Mucosa of descending colon (tissue), 3 donors: ENCODE measurements around the gene RASGRF2. TPM values are rescaled to one million over a fixed set of nuclear protein-coding genes. Genes with fewer than 3 reads are reported as not detected.

Experiments
- ATAC-seq: fragments of 200-7000 bp; cut with Tn5 transposase; one replicate; pipeline ENCODE4 v1.9.1; 2020; ENCODE audit warnings: mild to moderate bottlenecking, moderate library complexity
- DNase-seq, 3 donors: peaks; one replicate each; pipeline ENCODE4 v3.0.0-alpha.2; 2020
- H3K36me3 ChIP-seq: fragments of 200-600 bp; one replicate; pipeline ENCODE4 v1.8.0; 2021; ENCODE audit warnings: low read depth, mild to moderate bottlenecking
- H3K4me1 ChIP-seq: fragments of 200-600 bp; one replicate; pipeline ENCODE4 v1.8.0; 2021; ENCODE audit warnings: low read depth, mild to moderate bottlenecking
- H3K4me3 ChIP-seq: fragments of 200-600 bp; one replicate; pipeline ENCODE4 v1.8.0; 2021; ENCODE audit warnings: mild to moderate bottlenecking
- H3K9me3 ChIP-seq: fragments of 200-600 bp; one replicate; pipeline ENCODE4 v1.8.0; 2021; ENCODE audit warnings: mild to moderate bottlenecking
- intact Hi-C, 2 donors: fragments of 100-400 bp; cut with DNase I in 1 of 2; cut with micrococcal nuclease in 1 of 2; formaldehyde crosslinking; loops; one replicate each; pipeline versions ENCODE4 v1.11.0 to v1.11.1; 2022; cut with DNase I, micrococcal nuclease
- total RNA-seq, 3 donors: library from RNA; stranded (reverse); fragmentation: NEBNext Ultra II Directional in 2 of 3; extraction: Animal tissue kit (Norgen Biotek cat#: 25700) in 2 of 3; gene quantifications; one replicate each; pipeline versions ENCODE4 v1.2.1 to v1.2.4, GENCODE V29; 2021 to 2023
- TF ChIP-seq, protein P1 (sequence below): fragments of 200-600 bp; IDR thresholded peaks from one replicate; pipeline ENCODE4 v1.8.0; 2022; ENCODE audit warnings: antibody characterized with exemption, mild to moderate bottlenecking
- donor health status: DM: no; HTN: no; CAD: no; lungs with moderate emphysema.
- donor health status: DM: no; HTN: no; CAD: no.
- donor health status: DM: no; HTN: yes; CAD: no.

The RASGRF2 gene
- total RNA-seq, 3 donors from 2014 or later = 2.0 to 8.0 (median 2.9) TPM

DNA sequence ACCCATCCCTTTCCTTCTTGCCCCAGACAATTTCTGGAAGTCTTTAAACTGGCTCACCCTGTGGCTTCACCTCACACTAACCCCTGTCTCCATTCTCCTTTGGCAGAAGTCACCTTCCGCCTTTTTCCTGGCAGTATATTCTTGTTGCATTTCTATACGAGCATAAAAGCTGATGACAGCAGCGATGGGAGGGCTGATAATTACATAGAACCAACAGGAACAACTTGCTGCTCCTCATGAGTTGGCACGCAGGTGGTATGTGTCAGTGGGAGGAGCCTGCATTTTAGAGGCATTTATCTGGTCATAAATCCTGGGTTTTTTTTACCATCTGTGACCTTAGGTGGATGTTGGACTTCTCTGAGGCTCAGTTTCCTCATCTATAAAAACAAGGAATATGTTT lies 211.6 kb downstream of the RASGRF2 start:
- ATAC-seq (peak; percentile 94), DNase-seq (peak in 1 of 3 donors; percentile 52)
- Histone ChIP-seq H3K36me3 (no peaks in the 10 kb centered on the region), H3K9me3 (no peaks in the 10 kb centered on the region), H3K4me3 (no peak overlapping the region), H3K4me1 (no peaks in the 10 kb centered on the region)
- intact Hi-C loops = no loop called here
- TF ChIP-seq, protein P1, sequence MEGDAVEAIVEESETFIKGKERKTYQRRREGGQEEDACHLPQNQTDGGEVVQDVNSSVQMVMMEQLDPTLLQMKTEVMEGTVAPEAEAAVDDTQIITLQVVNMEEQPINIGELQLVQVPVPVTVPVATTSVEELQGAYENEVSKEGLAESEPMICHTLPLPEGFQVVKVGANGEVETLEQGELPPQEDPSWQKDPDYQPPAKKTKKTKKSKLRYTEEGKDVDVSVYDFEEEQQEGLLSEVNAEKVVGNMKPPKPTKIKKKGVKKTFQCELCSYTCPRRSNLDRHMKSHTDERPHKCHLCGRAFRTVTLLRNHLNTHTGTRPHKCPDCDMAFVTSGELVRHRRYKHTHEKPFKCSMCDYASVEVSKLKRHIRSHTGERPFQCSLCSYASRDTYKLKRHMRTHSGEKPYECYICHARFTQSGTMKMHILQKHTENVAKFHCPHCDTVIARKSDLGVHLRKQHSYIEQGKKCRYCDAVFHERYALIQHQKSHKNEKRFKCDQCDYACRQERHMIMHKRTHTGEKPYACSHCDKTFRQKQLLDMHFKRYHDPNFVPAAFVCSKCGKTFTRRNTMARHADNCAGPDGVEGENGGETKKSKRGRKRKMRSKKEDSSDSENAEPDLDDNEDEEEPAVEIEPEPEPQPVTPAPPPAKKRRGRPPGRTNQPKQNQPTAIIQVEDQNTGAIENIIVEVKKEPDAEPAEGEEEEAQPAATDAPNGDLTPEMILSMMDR = no peak

DNA sequence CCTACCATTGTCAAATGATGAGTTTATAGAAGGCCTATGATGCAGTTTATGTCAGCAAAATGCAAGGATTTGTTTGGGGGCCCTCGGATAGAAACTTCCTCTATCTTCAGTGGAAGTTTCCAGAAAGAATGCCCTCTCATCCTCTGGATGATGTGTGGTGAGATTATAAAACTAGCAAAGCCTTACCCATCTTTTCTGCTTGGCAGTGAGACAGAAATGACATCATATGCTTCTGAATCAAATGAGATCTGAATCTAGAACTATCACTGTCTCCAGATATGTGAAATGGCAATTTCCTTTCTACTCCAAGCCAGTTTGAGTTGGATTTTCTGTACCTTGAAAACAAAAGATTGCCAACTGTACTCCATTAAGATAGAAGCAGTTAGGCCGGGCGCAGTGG lies 212.5 kb downstream of the RASGRF2 start:
- Histone ChIP-seq H3K9me3 (no peaks in the 10 kb centered on the region), H3K4me3 (no peak overlapping the region), H3K4me1 (no peaks in the 10 kb centered on the region), H3K36me3 (no peaks in the 10 kb centered on the region)
- TF ChIP-seq, protein P1 = no peak
- ATAC-seq = no peak
- no peak for DNase-seq
- intact Hi-C loops = no loop called here

GRCh38 chr5:81177061-81177460 lies 216.9 kb downstream of the RASGRF2 start:
- intact Hi-C loops = no loop called here

GRCh38 chr5:81179959-81180358 lies 219.8 kb downstream of the RASGRF2 start:
- ATAC-seq (peak; percentile 63), DNase-seq (peak in 1 of 3 donors; percentile 8)
- H3K4me3 ChIP-seq = no peak overlapping the region
- H3K36me3 ChIP-seq = no peaks in the 10 kb centered on the region
- TF ChIP-seq, protein P1 = no peak
- intact Hi-C loops = no loop called here
- H3K9me3 ChIP-seq = no peaks in the 10 kb centered on the region
- no peaks in the 10 kb centered on the region for H3K4me1 ChIP-seq

More at GRCh38 chr5:81177061-81177460, 216.9 kb downstream of the RASGRF2 start:
- H3K4me3 ChIP-seq = no peak overlapping the region
- no peaks in the 10 kb centered on the region for H3K4me1 ChIP-seq
- H3K9me3 ChIP-seq = no peaks in the 10 kb centered on the region
- DNase-seq (no peak), ATAC-seq (no peak)
- TF ChIP-seq, protein P1 = no peak
- no peaks in the 10 kb centered on the region for H3K36me3 ChIP-seq

DNA sequence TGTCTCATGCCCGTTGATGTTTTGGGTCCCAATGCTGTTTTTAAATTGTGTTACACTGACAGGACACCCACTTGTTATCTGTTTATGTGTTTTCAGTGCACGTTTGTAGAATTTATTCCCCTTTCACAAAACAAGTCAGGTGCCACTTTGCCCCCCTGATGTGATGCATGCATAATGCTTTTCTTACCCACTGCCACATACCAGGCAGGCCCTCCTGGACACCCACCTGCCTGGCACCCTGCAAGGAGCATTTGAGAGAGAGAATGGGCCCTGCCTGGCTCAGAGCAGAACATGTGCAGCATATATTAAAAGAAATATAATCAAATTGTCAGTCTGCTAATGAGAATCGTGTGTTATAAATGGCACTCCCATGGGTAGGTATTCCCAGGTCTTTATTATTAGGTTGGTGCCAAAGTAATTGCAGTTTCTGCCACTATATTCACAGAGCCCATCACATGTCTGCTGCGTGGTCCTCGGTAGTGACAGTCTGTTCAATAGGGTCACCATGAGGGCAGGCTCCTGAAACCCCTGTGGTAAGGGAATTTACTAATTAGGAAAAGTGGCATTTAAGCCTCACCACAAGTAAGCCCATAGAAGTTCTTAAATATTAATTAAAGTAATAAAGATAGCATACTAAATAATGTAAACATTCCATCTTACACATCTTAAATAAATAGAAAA lies 220.8 kb downstream of the RASGRF2 start:
- Histone ChIP-seq H3K4me3 (no peak overlapping the region), H3K36me3 (no peaks in the 10 kb centered on the region), H3K9me3 (no peaks in the 10 kb centered on the region), H3K4me1 (no peaks in the 10 kb centered on the region)
- intact Hi-C loops = no loop called here
- ATAC-seq (no peak), DNase-seq (no peak)
- TF ChIP-seq, protein P1 = no peak
